ENCODE data around the gene SAP25.

The SAP25 gene

GRCh38 chr7:100573691-100574361, at the start of gene SAP25:
Gene SAP25, minus strand, starts transcription at chr7:100573900. Its CDS starts 158 bp downstream, at chr7:100573742.
- no peak for DNase-seq

- no peak for DNase-seq
Observed at GRCh38 chr7:100621554-100621953, 47.9 kb upstream of the SAP25 start.

- no peak for DNase-seq
Observed at GRCh38 chr7:100620804-100621203, 47.1 kb upstream of the SAP25 start.

- DNase-seq: no peak
Observed at GRCh38 chr7:100620239-100620638, 46.5 kb upstream of the SAP25 start.

GRCh38 chr7:100614308-100614861, 40.7 kb upstream of the SAP25 start:
- DNase-seq: no peak

GRCh38 chr7:100613412-100614175, 39.9 kb upstream of the SAP25 start:
- no peak for DNase-seq

GRCh38 chr7:100612730-100613390, 39.2 kb upstream of the SAP25 start:
- DNase-seq: peak in 1 of 2 experiments; percentile 49

GRCh38 chr7:100611983-100612729, 38.5 kb upstream of the SAP25 start, which contains the start of gene MOSPD3:
Gene MOSPD3, plus strand, starts transcription at chr7:100612540. Its CDS starts 252 bp downstream, at chr7:100612792.
- peak; percentile 99 to 100 for DNase-seq

- no peak for DNase-seq
Observed at GRCh38 chr7:100609958-100610357, 36.3 kb upstream of the SAP25 start.

- DNase-seq: no peak
Observed at GRCh38 chr7:100607111-100607510, 33.4 kb upstream of the SAP25 start.

GRCh38 chr7:100606313-100606712, 32.6 kb upstream of the SAP25 start:
- no peak for DNase-seq

GRCh38 chr7:100604976-100605911, 31.5 kb upstream of the SAP25 start:
- DNase-seq: peak in 1 of 2 experiments; percentile 51

GRCh38 chr7:100604028-100604975, 30.6 kb upstream of the SAP25 start:
- peak in 1 of 2 experiments; percentile 82 for DNase-seq

- peak in 1 of 2 experiments; percentile 63 for DNase-seq
Observed at GRCh38 chr7:100603726-100604027, 30.0 kb upstream of the SAP25 start.

GRCh38 chr7:100602889-100603725, 29.4 kb upstream of the SAP25 start:
- DNase-seq: peak in 1 of 2 experiments; percentile 29

GRCh38 chr7:100600730-100601038, 27.0 kb upstream of the SAP25 start:
- no peak for DNase-seq

GRCh38 chr7:100599911-100600729, 26.4 kb upstream of the SAP25 start:
- peak in 1 of 2 experiments; percentile 21 for DNase-seq

- no peak for DNase-seq
Observed at GRCh38 chr7:100598425-100598824, 24.7 kb upstream of the SAP25 start.

- DNase-seq: no peak
Observed at GRCh38 chr7:100595188-100595587, 21.5 kb upstream of the SAP25 start.

Measured in NCI-H526 (cell line).